ENCODE data around the gene CDH13. TPM values are rescaled to one million over a fixed set of nuclear protein-coding genes. Genes with fewer than 3 reads are reported as not detected.

The CDH13 gene
- total and polyA plus RNA-seq, 3 experiments from 2014 or later: not detected

DNA sequence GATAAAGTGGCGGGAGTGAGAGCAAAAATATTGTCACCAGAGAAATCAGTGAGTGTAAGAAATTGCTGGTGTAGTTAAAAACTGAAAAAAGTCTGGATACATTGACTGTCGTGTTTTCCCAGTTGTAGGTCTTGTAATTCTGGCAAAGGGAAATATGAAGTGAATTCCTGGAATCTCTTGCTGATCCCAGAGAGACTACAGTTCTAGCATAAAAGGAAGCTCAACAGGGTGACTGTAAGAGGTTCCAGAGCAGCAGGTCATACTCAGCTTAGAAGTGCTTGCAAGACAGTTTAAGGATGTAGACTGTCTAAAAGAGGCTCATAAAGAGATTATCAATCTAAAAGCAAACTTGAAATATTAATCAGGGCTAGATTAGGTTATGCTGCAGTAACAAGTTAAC, 890.2 kb downstream of the CDH13 start:
- no peaks in the 10 kb centered on the region for H3K27me3 Mint-ChIP-seq
- H3K27me3 ChIP-seq (ENCODE audit: insufficient read depth, low read length, poor library complexity, severe bottlenecking): no peaks in the 10 kb centered on the region
- H3K27ac ChIP-seq (ENCODE audit: low read depth, low read length): no peak overlapping the region
- no peaks in the 10 kb centered on the region for H3K4me1 ChIP-seq (ENCODE audit: insufficient read depth, low read length)
- H3K9me3 ChIP-seq (ENCODE audit: low read length): no peaks in the 10 kb centered on the region
- no peak overlapping the region for H3K4me3 Mint-ChIP-seq
- no peak overlapping the region for H3K27ac Mint-ChIP-seq
- H3K36me3 Mint-ChIP-seq: no peaks in the 10 kb centered on the region
- H3K4me1 Mint-ChIP-seq: no peaks in the 10 kb centered on the region
- H3K9me3 Mint-ChIP-seq: peaks cover 0 to 14% (median 6%) of the 10 kb centered on the region in 5 donors
- H3K36me3 ChIP-seq (ENCODE audit: insufficient read depth, low read length): no peaks in the 10 kb centered on the region
- DNase-seq: no peak
- CTCF ChIA-PET: no interaction called here
- H3K4me3 ChIP-seq (ENCODE audit: low read length): no peak overlapping the region
- POLR2A ChIA-PET: no interaction called here

- no peaks in the 10 kb centered on the region for H3K4me1 ChIP-seq (ENCODE audit: insufficient read depth, low read length)
- Mint-ChIP-seq H3K36me3 (no peaks in the 10 kb centered on the region), H3K27me3 (no peaks in the 10 kb centered on the region), H3K4me3 (no peak overlapping the region), H3K4me1 (no peaks in the 10 kb centered on the region), H3K9me3 (peaks cover 0 to 14% (median 6%) of the 10 kb centered on the region in 5 donors), H3K27ac (no peak overlapping the region)
- DNase-seq: no peak
- CTCF ChIA-PET: no interaction called here
- no peaks in the 10 kb centered on the region for H3K9me3 ChIP-seq (ENCODE audit: low read length)
- H3K27me3 ChIP-seq (ENCODE audit: insufficient read depth, low read length, poor library complexity, severe bottlenecking): no peaks in the 10 kb centered on the region
- POLR2A ChIA-PET: no interaction called here
- H3K36me3 ChIP-seq (ENCODE audit: insufficient read depth, low read length): no peaks in the 10 kb centered on the region
- H3K27ac ChIP-seq (ENCODE audit: low read depth, low read length): no peak overlapping the region
- H3K4me3 ChIP-seq (ENCODE audit: low read length): no peak overlapping the region
Observed at GRCh38 chr16:83517398-83517797, 890.6 kb downstream of the CDH13 start.

DNA sequence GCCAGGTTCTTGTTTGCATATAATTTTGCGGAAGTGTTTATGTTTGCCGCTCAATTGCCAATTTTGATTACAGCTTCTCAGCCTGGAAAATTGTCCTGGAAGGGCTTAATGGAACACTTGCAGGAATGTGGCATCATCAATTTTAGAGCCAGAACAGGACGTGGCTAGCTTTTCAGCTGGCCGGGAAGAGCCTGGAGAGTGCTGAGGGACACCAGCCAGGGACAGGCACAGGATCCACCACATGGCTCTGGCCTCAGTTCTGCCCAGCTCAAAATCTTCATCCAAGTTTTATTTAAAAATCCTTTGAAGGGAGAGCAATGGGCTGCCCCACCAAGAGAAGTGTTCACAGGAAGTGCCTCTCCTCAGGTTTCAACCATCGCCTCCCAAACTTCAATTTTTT, 893.8 kb downstream of the CDH13 start:
- H3K9me3 Mint-ChIP-seq: peaks cover 0 to 11% (median 6%) of the 10 kb centered on the region in 5 donors
- DNase-seq: no peak

GRCh38 chr16:83530293-83530692, 903.5 kb downstream of the CDH13 start:
- no peak overlapping the region for H3K4me3 ChIP-seq (ENCODE audit: low read length)
- Mint-ChIP-seq H3K9me3 (peaks cover 0 to 6% (median 0%) of the 10 kb centered on the region in 5 donors), H3K4me3 (no peak overlapping the region), H3K27ac (no peak overlapping the region), H3K4me1 (no peaks in the 10 kb centered on the region), H3K36me3 (no peaks in the 10 kb centered on the region), H3K27me3 (peaks cover 0 to 1% of the 10 kb centered on the region in 2 donors)
- H3K9me3 ChIP-seq (ENCODE audit: low read length): no peaks in the 10 kb centered on the region
- no peaks in the 10 kb centered on the region for H3K36me3 ChIP-seq (ENCODE audit: insufficient read depth, low read length)
- ChIA-PET POLR2A (no interaction called here), CTCF (interaction anchor here (1.4 kb wide), 1 partner anchor 11 kb away, joined by 4 read pairs; no protein-coding TSS in a partner anchor)
- H3K4me1 ChIP-seq (ENCODE audit: insufficient read depth, low read length): no peaks in the 10 kb centered on the region
- no peaks in the 10 kb centered on the region for H3K27me3 ChIP-seq (ENCODE audit: insufficient read depth, low read length, poor library complexity, severe bottlenecking)
- DNase-seq: no peak
- no peak overlapping the region for H3K27ac ChIP-seq (ENCODE audit: low read depth, low read length)

More for the DNA sequence above, 893.8 kb downstream of the CDH13 start:
- Histone ChIP-seq H3K27ac (ENCODE audit: low read depth, low read length) (no peak overlapping the region), H3K27me3 (ENCODE audit: insufficient read depth, low read length, poor library complexity, severe bottlenecking) (no peaks in the 10 kb centered on the region), H3K36me3 (ENCODE audit: insufficient read depth, low read length) (no peaks in the 10 kb centered on the region), H3K4me1 (ENCODE audit: insufficient read depth, low read length) (no peaks in the 10 kb centered on the region), H3K9me3 (ENCODE audit: low read length) (no peaks in the 10 kb centered on the region), H3K4me3 (ENCODE audit: low read length) (no peak overlapping the region)
- ChIA-PET POLR2A (no interaction called here), CTCF (no interaction called here)
- Mint-ChIP-seq H3K4me1 (no peaks in the 10 kb centered on the region), H3K27ac (no peak overlapping the region), H3K27me3 (no peaks in the 10 kb centered on the region), H3K36me3 (no peaks in the 10 kb centered on the region), H3K4me3 (no peak overlapping the region)

GRCh38 chr16:83532634-83533033, 905.9 kb downstream of the CDH13 start:
- no peaks in the 10 kb centered on the region for H3K4me1 Mint-ChIP-seq
- H3K27me3 Mint-ChIP-seq: peaks cover 0 to 2% of the 10 kb centered on the region in 2 donors
- ChIA-PET POLR2A (no interaction called here), CTCF (no interaction called here)
- H3K4me3 ChIP-seq (ENCODE audit: low read length): no peak overlapping the region
- H3K9me3 ChIP-seq (ENCODE audit: low read length): no peaks in the 10 kb centered on the region
- no peak for DNase-seq
- H3K27ac ChIP-seq (ENCODE audit: low read depth, low read length): no peak overlapping the region
- no peaks in the 10 kb centered on the region for H3K36me3 Mint-ChIP-seq
- peaks cover 0 to 7% (median 3%) of the 10 kb centered on the region in 5 donors for H3K9me3 Mint-ChIP-seq
- no peaks in the 10 kb centered on the region for H3K36me3 ChIP-seq (ENCODE audit: insufficient read depth, low read length)
- no peak overlapping the region for H3K4me3 Mint-ChIP-seq
- no peak overlapping the region for H3K27ac Mint-ChIP-seq
- no peaks in the 10 kb centered on the region for H3K4me1 ChIP-seq (ENCODE audit: insufficient read depth, low read length)
- H3K27me3 ChIP-seq (ENCODE audit: insufficient read depth, low read length, poor library complexity, severe bottlenecking): no peaks in the 10 kb centered on the region

DNA sequence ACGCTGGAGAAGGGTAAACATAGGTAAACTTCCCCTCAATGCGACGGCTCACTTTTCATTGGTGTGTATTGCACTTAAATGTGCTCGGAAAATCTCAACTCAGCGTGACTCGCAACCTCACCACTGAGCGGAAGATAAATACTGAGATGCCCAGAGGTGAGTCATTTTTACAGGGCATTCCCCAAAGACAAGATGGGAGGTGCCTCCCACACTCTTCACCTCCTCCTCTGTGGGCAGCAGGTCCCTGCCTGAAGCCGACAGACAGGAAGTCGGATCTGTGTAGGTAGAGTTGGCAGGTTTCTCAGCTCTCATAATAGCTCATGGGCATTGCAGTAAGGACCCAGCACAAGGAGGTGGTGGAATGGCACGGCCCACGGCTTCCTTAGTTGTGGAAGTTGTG, 906.4 kb downstream of the CDH13 start:
- Histone ChIP-seq H3K4me1 (ENCODE audit: insufficient read depth, low read length) (no peaks in the 10 kb centered on the region), H3K9me3 (ENCODE audit: low read length) (no peaks in the 10 kb centered on the region), H3K36me3 (ENCODE audit: insufficient read depth, low read length) (no peaks in the 10 kb centered on the region), H3K4me3 (ENCODE audit: low read length) (no peak overlapping the region), H3K27ac (ENCODE audit: low read depth, low read length) (no peak overlapping the region), H3K27me3 (ENCODE audit: insufficient read depth, low read length, poor library complexity, severe bottlenecking) (no peaks in the 10 kb centered on the region)
- peaks cover 0 to 2% of the 10 kb centered on the region in 2 donors for H3K27me3 Mint-ChIP-seq
- no peak for DNase-seq
- H3K4me1 Mint-ChIP-seq: no peaks in the 10 kb centered on the region
- H3K9me3 Mint-ChIP-seq: peaks cover 0 to 7% (median 3%) of the 10 kb centered on the region in 5 donors
- no peak overlapping the region for H3K27ac Mint-ChIP-seq
- no peaks in the 10 kb centered on the region for H3K36me3 Mint-ChIP-seq
- POLR2A ChIA-PET: no interaction called here
- no peak overlapping the region for H3K4me3 Mint-ChIP-seq
- CTCF ChIA-PET: no interaction called here

GRCh38 chr16:83538707-83539106, 911.9 kb downstream of the CDH13 start:
- Mint-ChIP-seq H3K4me3 (no peak overlapping the region), H3K4me1 (no peaks in the 10 kb centered on the region), H3K27ac (no peak overlapping the region), H3K36me3 (no peaks in the 10 kb centered on the region), H3K9me3 (peaks cover 0 to 6% (median 4%) of the 10 kb centered on the region in 5 donors), H3K27me3 (peaks cover 0 to 1% of the 10 kb centered on the region in 2 donors)
- Histone ChIP-seq H3K27me3 (ENCODE audit: insufficient read depth, low read length, poor library complexity, severe bottlenecking) (no peaks in the 10 kb centered on the region), H3K4me1 (ENCODE audit: insufficient read depth, low read length) (no peaks in the 10 kb centered on the region), H3K9me3 (ENCODE audit: low read length) (no peaks in the 10 kb centered on the region), H3K36me3 (ENCODE audit: insufficient read depth, low read length) (no peaks in the 10 kb centered on the region), H3K27ac (ENCODE audit: low read depth, low read length) (no peak overlapping the region), H3K4me3 (ENCODE audit: low read length) (no peak overlapping the region)
- no peak for DNase-seq
- ChIA-PET POLR2A (no interaction called here), CTCF (no interaction called here)

- Histone ChIP-seq H3K27me3 (ENCODE audit: insufficient read depth, low read length, poor library complexity, severe bottlenecking) (no peaks in the 10 kb centered on the region), H3K36me3 (ENCODE audit: insufficient read depth, low read length) (no peaks in the 10 kb centered on the region), H3K4me1 (ENCODE audit: insufficient read depth, low read length) (no peaks in the 10 kb centered on the region), H3K4me3 (ENCODE audit: low read length) (no peak overlapping the region), H3K9me3 (ENCODE audit: low read length) (no peaks in the 10 kb centered on the region), H3K27ac (ENCODE audit: low read depth, low read length) (no peak overlapping the region)
- peaks cover 0 to 5% (median 4%) of the 10 kb centered on the region in 5 donors for H3K9me3 Mint-ChIP-seq
- no peaks in the 10 kb centered on the region for H3K4me1 Mint-ChIP-seq
- peaks cover 0 to 1% of the 10 kb centered on the region in 2 donors for H3K27me3 Mint-ChIP-seq
- H3K4me3 Mint-ChIP-seq: no peak overlapping the region
- DNase-seq: no peak
- POLR2A ChIA-PET: no interaction called here
- no peak overlapping the region for H3K27ac Mint-ChIP-seq
- CTCF ChIA-PET: no interaction called here
- H3K36me3 Mint-ChIP-seq: no peaks in the 10 kb centered on the region
Observed at GRCh38 chr16:83539736-83540490, 913.1 kb downstream of the CDH13 start.
